ENCODE measurements around the gene VSIR. TPM values are rescaled to one million over a fixed set of nuclear protein-coding genes. Genes with fewer than 3 reads are reported as not detected.

Gene VSIR
- total RNA-seq, 4 donors from 2014 or later: 34.7 to 83.6 (median 61.6) TPM

DNA sequence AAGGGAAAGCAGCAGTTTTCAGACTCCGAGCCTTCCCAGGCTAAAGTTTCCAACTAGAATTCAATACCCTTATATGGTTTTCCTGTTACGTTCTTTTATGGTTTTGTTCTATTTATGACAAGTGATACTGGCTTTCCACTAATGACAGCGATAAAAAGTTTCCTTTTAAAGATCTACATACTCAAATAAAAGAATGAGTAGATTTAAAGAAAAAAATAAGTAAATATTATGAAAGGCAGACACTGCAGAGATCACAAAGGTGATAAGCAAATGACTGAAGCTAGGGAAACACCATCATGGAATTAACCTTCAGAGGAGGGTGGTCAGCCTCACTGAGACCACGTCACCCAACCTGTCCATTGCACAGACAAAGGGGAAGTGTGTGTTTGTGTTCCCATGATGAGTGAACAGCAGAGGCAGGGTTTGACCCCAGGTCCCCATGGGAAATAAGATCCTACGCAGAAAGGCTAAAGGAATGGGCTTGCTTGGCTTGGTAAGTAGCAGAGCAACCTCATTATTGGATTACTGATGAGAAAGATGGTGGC, 4.0 kb downstream of the VSIR start:
- no peaks in the 10 kb centered on the region for H3K27me3 ChIP-seq
- peaks cover 13 to 99% (median 74%) of the 10 kb centered on the region in 3 donors for H3K4me1 ChIP-seq
- H3K4me3 ChIP-seq: peak overlapping the region in 1 of 2 donors; percentile 18
- ATAC-seq: no peak
- TF ChIP-seq, protein P1, sequence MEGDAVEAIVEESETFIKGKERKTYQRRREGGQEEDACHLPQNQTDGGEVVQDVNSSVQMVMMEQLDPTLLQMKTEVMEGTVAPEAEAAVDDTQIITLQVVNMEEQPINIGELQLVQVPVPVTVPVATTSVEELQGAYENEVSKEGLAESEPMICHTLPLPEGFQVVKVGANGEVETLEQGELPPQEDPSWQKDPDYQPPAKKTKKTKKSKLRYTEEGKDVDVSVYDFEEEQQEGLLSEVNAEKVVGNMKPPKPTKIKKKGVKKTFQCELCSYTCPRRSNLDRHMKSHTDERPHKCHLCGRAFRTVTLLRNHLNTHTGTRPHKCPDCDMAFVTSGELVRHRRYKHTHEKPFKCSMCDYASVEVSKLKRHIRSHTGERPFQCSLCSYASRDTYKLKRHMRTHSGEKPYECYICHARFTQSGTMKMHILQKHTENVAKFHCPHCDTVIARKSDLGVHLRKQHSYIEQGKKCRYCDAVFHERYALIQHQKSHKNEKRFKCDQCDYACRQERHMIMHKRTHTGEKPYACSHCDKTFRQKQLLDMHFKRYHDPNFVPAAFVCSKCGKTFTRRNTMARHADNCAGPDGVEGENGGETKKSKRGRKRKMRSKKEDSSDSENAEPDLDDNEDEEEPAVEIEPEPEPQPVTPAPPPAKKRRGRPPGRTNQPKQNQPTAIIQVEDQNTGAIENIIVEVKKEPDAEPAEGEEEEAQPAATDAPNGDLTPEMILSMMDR (IDR thresholded peaks at IDR 0.05): no peak
- TF ChIP-seq POLR2AphosphoS5 (IDR thresholded peaks at IDR 0.05) (no peak), EP300 (IDR thresholded peaks at IDR 0.05) (no peak), POLR2A (IDR thresholded peaks at IDR 0.05) (no peak)
- peak overlapping the region; percentile 62 to 95 (median 92) for H3K27ac ChIP-seq
- 30 to 41% methylated on average over 4 to 5 of the region's 5 CpGs for WGBS, 2 donors (ENCODE audit: low coverage in 1 of 2)
- H3K36me3 ChIP-seq: no peaks in the 10 kb centered on the region
- no peaks in the 10 kb centered on the region for H3K9me3 ChIP-seq

DNA sequence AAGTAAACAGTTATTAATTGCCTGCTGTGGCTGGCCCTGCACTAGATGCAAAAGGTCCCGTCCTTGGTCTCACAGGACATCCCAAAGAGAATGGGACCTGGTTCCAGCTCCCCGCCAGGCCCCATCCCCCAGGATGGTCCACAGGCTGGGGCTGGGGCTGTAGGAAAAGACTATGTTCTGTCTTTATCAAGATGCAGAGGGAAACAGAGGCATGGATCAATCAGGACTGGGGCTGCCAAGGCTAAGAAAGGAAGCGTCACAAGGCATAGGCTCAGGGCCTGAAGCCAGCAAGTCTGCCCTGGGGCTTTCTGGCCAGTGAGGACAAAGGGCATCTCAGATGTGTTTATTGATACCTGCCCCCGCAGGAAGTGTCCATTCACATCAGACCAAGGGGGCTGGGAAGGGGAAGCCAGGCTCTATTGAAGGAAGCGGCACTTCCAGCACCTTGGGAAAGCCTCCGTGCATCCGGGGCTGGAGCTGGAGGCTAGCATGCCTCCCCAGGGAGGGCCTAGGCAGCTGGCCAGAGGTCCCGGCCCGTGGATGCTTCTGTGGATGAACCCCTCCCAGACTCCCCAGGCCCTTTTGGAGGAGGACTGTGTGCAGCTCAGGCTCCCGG, 5.8 kb downstream of the VSIR start:
- H3K4me1 ChIP-seq: peaks cover 13 to 100% (median 82%) of the 10 kb centered on the region in 3 donors

DNA sequence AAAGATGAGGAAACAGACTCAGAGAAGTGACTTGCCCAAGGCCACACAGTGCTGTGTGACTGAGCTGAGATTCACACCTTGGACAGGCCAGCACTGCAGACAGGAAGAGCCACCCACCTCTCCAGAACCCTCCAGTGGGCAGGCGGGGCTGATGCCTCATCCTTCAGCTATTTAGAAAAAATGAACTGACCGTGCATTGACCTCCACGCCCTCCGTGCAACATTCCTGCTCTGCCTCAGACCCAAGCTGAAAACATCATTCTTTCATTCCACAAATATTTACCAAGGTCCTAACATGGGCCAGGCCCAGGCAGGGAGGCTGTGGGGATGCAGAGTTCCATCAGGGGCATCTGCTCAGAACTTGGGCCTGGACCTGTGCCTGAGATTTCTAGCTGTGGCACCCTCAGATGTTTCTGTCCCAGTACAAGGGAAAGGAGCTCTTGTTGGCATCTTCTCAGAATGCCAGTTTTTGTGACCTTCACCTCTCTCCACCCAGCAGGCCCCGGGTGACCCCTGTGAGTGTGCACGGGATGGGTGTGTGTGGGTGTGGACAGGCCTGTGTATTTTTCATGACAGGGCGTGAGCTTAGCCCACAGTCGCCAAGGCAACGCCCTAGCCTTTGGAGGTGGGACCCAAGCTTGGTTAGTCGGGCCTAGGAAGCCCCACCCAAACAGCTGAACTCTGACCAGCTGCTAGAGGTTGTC, 6.5 kb downstream of the VSIR start:
- 19 to 23% methylated on average over 3 to 4 of the region's 10 CpGs for WGBS, 2 donors (ENCODE audit: low coverage in 1 of 2)
- Histone ChIP-seq H3K4me3 (no peak overlapping the region), H3K36me3 (peaks cover 0 to 16% of the 10 kb centered on the region in 2 donors), H3K27me3 (no peaks in the 10 kb centered on the region), H3K9me3 (no peaks in the 10 kb centered on the region), H3K4me1 (peaks cover 12 to 100% (median 88%) of the 10 kb centered on the region in 3 donors), H3K27ac (peak overlapping the region; percentile 62 to 95 (median 92))
- peak; percentile 76 for ATAC-seq
- TF ChIP-seq POLR2AphosphoS5 (IDR thresholded peaks at IDR 0.05) (peak; percentile 86), POLR2A (IDR thresholded peaks at IDR 0.05) (no peak)

More for the DNA sequence above, 5.8 kb downstream of the VSIR start:
- H3K9me3 ChIP-seq: no peaks in the 10 kb centered on the region
- no peaks in the 10 kb centered on the region for H3K27me3 ChIP-seq
- H3K36me3 ChIP-seq: peaks cover 0 to 10% of the 10 kb centered on the region in 2 donors
- H3K27ac ChIP-seq: peak overlapping the region; percentile 62 to 95 (median 92)
- 17 to 30% methylated on average over 1 to 2 of the region's 10 CpGs for WGBS, 2 donors (ENCODE audit: low coverage in 1 of 2)
- ATAC-seq: no peak
- peak overlapping the region in 1 of 2 donors; percentile 9 for H3K4me3 ChIP-seq
- no peak for TF ChIP-seq EP300 (IDR thresholded peaks at IDR 0.05)

DNA sequence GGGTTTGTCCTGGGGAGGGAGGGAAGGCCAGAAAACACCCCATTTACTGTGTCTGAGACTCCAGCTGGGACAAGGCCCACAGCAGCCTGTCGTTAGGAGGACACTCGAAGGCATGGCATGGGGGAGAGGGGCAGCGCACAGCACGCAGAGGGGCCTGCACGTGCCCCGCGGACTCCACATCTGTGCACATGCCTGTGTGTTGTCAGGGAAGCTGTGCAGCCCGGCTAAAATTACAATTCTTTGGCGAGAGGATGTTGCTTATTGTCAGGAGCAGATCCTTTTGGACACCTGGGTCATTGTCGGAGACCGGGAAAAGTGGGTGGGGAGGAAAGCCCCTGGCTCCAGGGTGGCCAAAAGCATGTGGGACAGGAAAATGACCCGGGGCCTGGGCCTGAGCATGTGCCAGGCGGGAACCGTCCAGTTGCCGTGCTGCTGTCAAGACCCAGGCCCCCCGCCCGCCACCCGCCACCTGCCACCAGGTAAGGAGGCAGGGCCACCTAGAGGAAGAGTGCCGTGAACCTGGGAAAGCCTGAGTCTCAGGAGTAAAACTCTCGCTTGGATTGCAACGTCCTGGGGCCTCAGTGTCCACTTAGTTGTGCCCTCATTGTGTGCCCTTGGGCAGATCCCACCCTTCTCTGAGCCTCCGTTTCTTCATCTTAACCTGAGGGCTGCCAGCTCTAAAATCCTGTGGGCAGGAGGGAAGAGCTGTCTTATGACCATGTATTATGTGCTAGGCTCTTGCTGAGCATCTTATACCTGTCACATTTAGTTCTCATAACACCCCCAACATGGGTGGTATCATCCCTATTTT, 7.2 kb downstream of the VSIR start:
- H3K27me3 ChIP-seq: no peaks in the 10 kb centered on the region
- H3K4me1 ChIP-seq: peaks cover 10 to 100% (median 82%) of the 10 kb centered on the region in 3 donors
- no peak for TF ChIP-seq POLR2AphosphoS5 (IDR thresholded peaks at IDR 0.05)
- no peak for TF ChIP-seq POLR2A (IDR thresholded peaks at IDR 0.05)
- TF ChIP-seq, protein P1 (IDR thresholded peaks at IDR 0.05): no peak
- TF ChIP-seq EP300 (IDR thresholded peaks at IDR 0.05): no peak
- H3K36me3 ChIP-seq: peaks cover 0 to 24% of the 10 kb centered on the region in 2 donors
- no peaks in the 10 kb centered on the region for H3K9me3 ChIP-seq
- peak overlapping the region; percentile 45 to 95 (median 92) for H3K27ac ChIP-seq
- no peak for ATAC-seq
- no peak overlapping the region for H3K4me3 ChIP-seq
- WGBS, 2 donors (ENCODE audit: low coverage in 1 of 2): 0 to 77% methylated on average over 1 to 7 of the region's 22 CpGs

DNA sequence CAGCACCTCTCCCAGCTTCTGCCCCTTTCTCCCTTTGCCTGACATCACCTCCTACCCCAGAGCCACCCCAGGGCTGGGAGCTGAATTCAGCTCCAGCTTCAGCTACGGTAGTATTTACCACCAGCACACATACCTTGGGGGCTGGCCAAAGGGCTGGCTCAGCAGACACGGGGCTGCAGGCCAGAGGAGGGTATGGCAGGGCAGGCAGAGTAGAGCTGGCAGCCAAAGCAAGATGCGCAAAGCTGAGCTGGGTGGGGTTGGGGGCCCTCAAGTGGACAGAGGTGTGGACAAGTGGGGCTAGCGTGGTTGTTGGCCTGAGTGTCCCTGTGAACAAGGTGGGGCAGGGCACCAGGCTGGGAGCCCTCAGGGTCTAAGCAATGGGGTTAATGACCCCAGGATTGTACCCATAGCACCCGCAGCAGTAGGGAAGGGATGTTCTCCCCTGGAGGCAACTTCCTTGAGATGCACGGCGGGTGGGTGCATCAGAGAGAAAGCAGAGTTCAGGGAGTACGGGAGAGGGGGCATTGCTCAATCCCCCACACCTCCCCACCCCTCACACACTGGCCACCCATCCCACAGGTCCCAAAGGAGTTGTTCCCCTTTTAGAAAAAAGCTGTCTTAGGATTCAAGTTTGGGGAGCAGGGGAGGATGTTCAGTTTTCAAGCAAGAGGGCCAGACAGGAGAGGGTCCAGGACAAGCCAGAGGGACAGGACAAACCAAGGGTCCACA, 8.0 kb downstream of the VSIR start:
- H3K4me3 ChIP-seq: no peak overlapping the region
- H3K4me1 ChIP-seq: peaks cover 10 to 99% (median 75%) of the 10 kb centered on the region in 3 donors

More for the DNA sequence above, 8.0 kb downstream of the VSIR start:
- peak; percentile 51 for TF ChIP-seq POLR2AphosphoS5 (IDR thresholded peaks at IDR 0.05)
- no peak for TF ChIP-seq POLR2A (IDR thresholded peaks at IDR 0.05)
- TF ChIP-seq, protein P1 (IDR thresholded peaks at IDR 0.05): peak in 2 of 4 experiments; percentile 31 to 41
- no peak for TF ChIP-seq EP300 (IDR thresholded peaks at IDR 0.05)
- peaks cover 0 to 31% of the 10 kb centered on the region in 2 donors for H3K36me3 ChIP-seq
- WGBS, 2 donors (ENCODE audit: low coverage in 1 of 2): 40 to 48% methylated on average over 2 to 4 of the region's 8 CpGs
- no peaks in the 10 kb centered on the region for H3K9me3 ChIP-seq
- peak overlapping the region; percentile 45 to 95 (median 92) for H3K27ac ChIP-seq
- no peaks in the 10 kb centered on the region for H3K27me3 ChIP-seq
- peak; percentile 25 for ATAC-seq
